ENCODE results near the gene CASP8.
"Not testable (repeated sequence)": the region's sequence is repeated elsewhere in the genome, so short reads cannot be mapped to it uniquely, and the experiment has no call there.

Gene CASP8

GRCh38 chr2:201237486-201238123 lies 22.7 kb upstream of the CASP8 start:
- TF ChIP-seq CTCF (IDR thresholded peaks at IDR 0.05; ENCODE audit: low read depth, low read length, missing control alignments), result no peak
- H3K27ac ChIP-seq, result no peak overlapping the region
- DNase-seq, result no peak
- H3K27me3 ChIP-seq (replicated peaks), result no peaks in the 10 kb centered on the region
- no peaks in the 10 kb centered on the region for H3K36me3 ChIP-seq (replicated peaks)
- no peak overlapping the region for H3K4me3 ChIP-seq (ENCODE audit: low read depth, low read length)
- in situ Hi-C loops (cut with HindIII; ENCODE audit: low pct_ligation_motif_present, low sequenced_read_pairs), result no loop called here

GRCh38 chr2:201239167-201239935 lies 21.0 kb upstream of the CASP8 start:
- not testable (repeated sequence) for H3K4me3 ChIP-seq (ENCODE audit: low read depth, low read length)

GRCh38 chr2:201242571-201243277 lies 17.6 kb upstream of the CASP8 start:
- Histone ChIP-seq H3K27me3 (replicated peaks) (no peaks in the 10 kb centered on the region), H3K4me3 (ENCODE audit: low read depth, low read length) (no peak overlapping the region), H3K36me3 (replicated peaks) (no peaks in the 10 kb centered on the region), H3K27ac (no peak overlapping the region)
- DNase-seq, result no peak
- TF ChIP-seq CTCF (IDR thresholded peaks at IDR 0.05; ENCODE audit: low read depth, low read length, missing control alignments), result no peak
- in situ Hi-C loops (cut with HindIII; ENCODE audit: low pct_ligation_motif_present, low sequenced_read_pairs), result no loop called here

More at GRCh38 chr2:201239167-201239935, 21.0 kb upstream of the CASP8 start:
- H3K27ac ChIP-seq; in situ Hi-C loops (cut with HindIII; ENCODE audit: low pct_ligation_motif_present, low sequenced_read_pairs); H3K36me3 ChIP-seq (replicated peaks); H3K27me3 ChIP-seq (replicated peaks); DNase-seq: not testable (repeated sequence)

- no peaks in the 10 kb centered on the region for H3K36me3 ChIP-seq (replicated peaks)
- no peaks in the 10 kb centered on the region for H3K27me3 ChIP-seq (replicated peaks)
- DNase-seq, result no peak
- no peak overlapping the region for H3K27ac ChIP-seq
- in situ Hi-C loops (cut with HindIII; ENCODE audit: low pct_ligation_motif_present, low sequenced_read_pairs), result no loop called here
- no peak overlapping the region for H3K4me3 ChIP-seq (ENCODE audit: low read depth, low read length)
- no peak for TF ChIP-seq CTCF (IDR thresholded peaks at IDR 0.05; ENCODE audit: low read depth, low read length, missing control alignments)
These were observed 15.5 kb upstream of the CASP8 start for GRCh38 chr2:201244829-201245228.

GRCh38 chr2:201246280-201246679 lies 14.1 kb upstream of the CASP8 start:
- Histone ChIP-seq H3K27me3 (replicated peaks) (no peaks in the 10 kb centered on the region), H3K4me3 (ENCODE audit: low read depth, low read length) (no peak overlapping the region), H3K27ac (no peak overlapping the region), H3K36me3 (replicated peaks) (no peaks in the 10 kb centered on the region)
- in situ Hi-C loops (cut with HindIII; ENCODE audit: low pct_ligation_motif_present, low sequenced_read_pairs), result no loop called here
- TF ChIP-seq CTCF (IDR thresholded peaks at IDR 0.05; ENCODE audit: low read depth, low read length, missing control alignments), result no peak
- no peak for DNase-seq

- Histone ChIP-seq H3K27me3 (replicated peaks) (no peaks in the 10 kb centered on the region), H3K36me3 (replicated peaks) (no peaks in the 10 kb centered on the region), H3K4me3 (ENCODE audit: low read depth, low read length) (no peak overlapping the region), H3K27ac (no peak overlapping the region)
- in situ Hi-C loops (cut with HindIII; ENCODE audit: low pct_ligation_motif_present, low sequenced_read_pairs), result no loop called here
- no peak for DNase-seq
- no peak for TF ChIP-seq CTCF (IDR thresholded peaks at IDR 0.05; ENCODE audit: low read depth, low read length, missing control alignments)
These were observed 12.0 kb upstream of the CASP8 start for GRCh38 chr2:201248288-201248844.

Measured in brain microvascular endothelial cell (primary cell).